ENCODE measurements around the gene CST2.
"Not testable (repeated sequence)": the region's sequence is repeated elsewhere in the genome, so short reads cannot be mapped to it uniquely, and the experiment has no call there.

The CST2 gene

DNA sequence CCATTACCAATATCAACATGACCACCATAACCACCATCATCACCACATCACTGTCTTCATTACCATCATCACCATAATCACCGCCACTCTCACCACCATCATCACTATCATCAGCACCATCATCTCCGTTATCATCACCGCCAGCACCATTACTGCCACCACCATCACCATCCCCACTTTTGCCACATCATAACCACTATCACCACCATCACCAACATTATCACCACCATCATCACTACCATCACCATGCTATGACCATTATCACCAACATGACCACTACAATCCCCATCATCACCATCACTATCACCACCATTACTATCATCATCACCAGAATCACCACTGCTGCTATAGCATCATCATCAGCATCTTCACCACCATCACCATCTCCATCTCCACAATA lies 25.7 kb downstream of the CST2 start:
- no peak for DNase-seq

- DNase-seq, result not testable (repeated sequence)
These were observed 27.2 kb downstream of the CST2 start for GRCh38 chr20:23799216-23799847.

GRCh38 chr20:23795526-23795925 lies 31.0 kb downstream of the CST2 start:
- no peak for DNase-seq

- no peak for DNase-seq
These were observed 31.7 kb downstream of the CST2 start for GRCh38 chr20:23794841-23795240.

DNA sequence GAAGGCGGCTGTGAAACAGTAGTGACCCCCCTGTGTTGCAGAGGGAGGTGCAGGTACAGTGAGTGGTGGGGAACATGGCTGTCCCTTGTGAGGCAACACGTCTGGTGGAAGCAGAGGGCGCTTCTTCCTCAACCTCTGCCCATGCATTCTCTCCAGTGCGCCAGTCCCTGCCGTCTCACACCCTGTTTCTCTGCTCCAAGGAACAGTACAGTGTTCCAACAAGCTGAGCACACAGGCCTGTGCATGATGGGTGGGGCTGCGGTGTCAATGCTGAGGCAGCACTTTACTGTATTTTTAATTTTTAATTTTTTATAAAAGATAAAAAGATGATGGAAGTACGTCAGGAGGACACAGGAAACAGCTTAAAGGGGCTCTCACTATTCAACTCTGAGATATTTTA lies 32.5 kb downstream of the CST2 start:
- DNase-seq, result no peak

- DNase-seq, result no peak
These were observed 43.1 kb downstream of the CST2 start for GRCh38 chr20:23783447-23783846.

- DNase-seq, result no peak
These were observed 44.1 kb downstream of the CST2 start for GRCh38 chr20:23782366-23782983.

- DNase-seq, result not testable (repeated sequence)
These were observed 47.9 kb downstream of the CST2 start for GRCh38 chr20:23778676-23779075.

DNA sequence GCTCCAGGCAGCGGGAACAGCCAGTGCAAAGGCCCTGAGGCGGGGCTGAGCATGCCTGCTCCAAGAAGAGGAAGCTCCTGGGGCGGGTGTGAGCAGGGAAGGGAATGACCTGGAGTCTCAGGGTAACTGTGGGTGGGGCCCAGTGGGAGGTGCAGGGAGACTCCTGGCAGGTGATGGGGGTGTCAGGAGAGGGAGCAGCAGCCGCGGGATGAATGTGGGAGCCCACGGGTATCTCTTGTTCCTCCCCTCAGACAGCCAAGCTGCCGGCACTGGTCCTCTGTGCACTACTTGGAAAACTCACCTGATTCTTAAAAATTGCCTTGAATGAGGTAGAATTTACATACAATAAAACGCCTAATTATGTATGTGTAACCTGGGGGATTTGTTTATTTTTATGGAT lies 49.1 kb downstream of the CST2 start:
- DNase-seq, result not testable (repeated sequence)

- no peak for DNase-seq
These were observed 50.3 kb downstream of the CST2 start for GRCh38 chr20:23776067-23776771.

GRCh38 chr20:23774081-23774480 lies 52.4 kb downstream of the CST2 start:
- DNase-seq, result no peak

Measured in NCI-H2227 treated with DMSO at 0.1 percent for 48 hours (cell line).